Measurements from ENCODE around the gene CXCR2.

DNA sequence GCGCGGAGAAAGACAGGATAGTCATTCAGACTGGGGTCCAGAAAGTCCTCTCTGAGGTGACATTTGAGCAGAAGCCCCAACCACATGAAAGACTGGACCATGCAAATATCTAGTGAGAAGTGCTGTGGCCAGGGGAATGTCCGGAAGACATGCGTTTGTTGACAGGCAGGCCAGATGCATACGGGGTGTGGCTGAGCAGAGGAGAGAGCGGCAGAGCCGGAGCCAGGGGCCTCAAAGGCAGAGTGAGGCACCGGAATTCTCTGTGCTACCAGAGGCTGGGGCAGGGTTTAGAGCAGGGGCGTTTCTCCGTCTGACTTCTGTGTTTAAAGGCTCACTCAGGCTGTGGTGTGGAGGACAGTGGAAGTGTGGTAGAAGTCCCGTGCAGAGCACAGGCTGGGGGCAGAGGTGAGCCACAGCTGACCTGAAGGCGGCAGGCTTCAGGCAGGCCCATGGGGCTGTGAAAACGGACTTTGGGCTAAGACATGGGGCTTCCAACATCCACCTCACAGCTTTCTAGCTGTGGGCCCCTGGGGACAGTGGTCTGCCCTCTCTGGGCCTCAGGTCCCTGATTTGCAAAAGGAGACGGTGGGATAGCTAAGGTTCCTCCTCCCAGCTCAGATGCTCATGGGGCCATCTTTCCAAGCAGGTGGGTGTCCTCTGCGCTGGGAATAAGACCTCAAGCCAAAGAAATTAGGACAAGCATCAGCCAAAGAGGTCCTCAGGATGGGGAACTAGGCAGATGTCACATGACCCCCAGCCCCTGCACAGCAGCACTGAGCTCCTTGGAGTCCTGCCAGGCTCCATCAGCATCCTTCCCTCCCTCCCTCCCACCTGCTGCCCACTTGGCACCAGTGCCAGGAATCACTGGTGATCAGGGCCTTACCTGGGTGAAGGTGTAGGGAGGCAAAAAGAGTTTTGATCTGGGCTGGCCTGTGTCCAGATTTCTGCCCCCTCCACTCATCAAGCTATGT lies 45.6 kb upstream of the CXCR2 start:
- TF ChIP-seq CREB1 (IDR thresholded peaks at IDR 0.05; ENCODE audit: low read depth) (no peak), YY1 (IDR thresholded peaks at IDR 0.05; ENCODE audit: low read depth) (no peak)
